Upper lobe of left lung (tissue), 4 donors: ENCODE measurements around the gene GFAP.

Experiments used
- CTCF ChIP-seq, 6 experiments: fragments of 450-650 bp in 4 of 6; fragments of 200-600 bp in 2 of 6; sonication (generic) in 2 of 6; IDR thresholded peaks; one replicate each; pipeline ENCODE4 v1.5.1; 2016 to 2019; ENCODE audit warnings: antibody characterized with exemption in 6 of 6
- EP300 ChIP-seq, 4 donors: sonication (generic); formaldehyde crosslinking; IDR thresholded peaks; one replicate each; pipeline ENCODE4 v1.5.1; 2017; ENCODE audit warnings: antibody characterized with exemption in 4 of 4, control low read depth in 2 of 4
- POLR2A ChIP-seq, 4 donors: fragments of 450-650 bp; IDR thresholded peaks; one replicate each; pipeline ENCODE4 v1.5.1; 2016 to 2017; ENCODE audit warnings: antibody characterized with exemption in 4 of 4, mild to moderate bottlenecking in 2 of 4

DNA sequence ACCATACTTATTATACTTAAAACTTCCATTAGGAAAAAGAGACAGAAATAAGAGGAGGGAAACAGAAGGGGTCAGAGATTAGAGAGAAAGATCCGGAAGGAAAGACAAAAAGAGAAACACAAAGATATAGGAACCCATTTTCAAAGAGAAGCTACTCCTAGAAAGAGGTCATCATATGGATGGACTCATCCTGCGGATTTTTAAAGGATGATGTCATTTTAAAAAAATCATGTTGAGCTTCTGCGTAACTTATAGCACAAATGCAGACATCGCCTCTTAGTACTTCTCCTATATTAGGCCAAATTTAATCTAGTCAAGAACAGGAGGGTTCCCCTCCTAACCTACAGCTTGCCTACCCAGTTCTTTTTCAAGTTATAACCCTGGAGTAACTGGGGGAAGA is 34.2 kb downstream of the GFAP start:
- TF ChIP-seq CTCF (IDR thresholded peaks at IDR 0.05): no peak
- TF ChIP-seq POLR2A (IDR thresholded peaks at IDR 0.05): no peak
- TF ChIP-seq EP300 (IDR thresholded peaks at IDR 0.05): no peak
